Uterus (tissue), 2 donors: ENCODE data around the gene TM2D1.

Experiments
- POLR2A ChIP-seq, 2 donors: fragments of 450-650 bp; IDR thresholded peaks; one replicate each; pipeline ENCODE4 v1.6.1; 2016; ENCODE audit warnings: antibody characterized with exemption in 2 of 2, mild to moderate bottlenecking in 1 of 2, moderate library complexity in 1 of 2
- TF ChIP-seq, protein P1 (sequence below), 4 experiments: fragments of 200-600 bp in 2 of 4; fragments of 450-650 bp in 2 of 4; sonication (generic) in 2 of 4; IDR thresholded peaks; one replicate each; pipeline ENCODE4 v1.5.1; 2016 to 2019; ENCODE audit warnings: antibody characterized with exemption in 4 of 4, mild to moderate bottlenecking in 2 of 4, moderate library complexity in 1 of 4

DNA sequence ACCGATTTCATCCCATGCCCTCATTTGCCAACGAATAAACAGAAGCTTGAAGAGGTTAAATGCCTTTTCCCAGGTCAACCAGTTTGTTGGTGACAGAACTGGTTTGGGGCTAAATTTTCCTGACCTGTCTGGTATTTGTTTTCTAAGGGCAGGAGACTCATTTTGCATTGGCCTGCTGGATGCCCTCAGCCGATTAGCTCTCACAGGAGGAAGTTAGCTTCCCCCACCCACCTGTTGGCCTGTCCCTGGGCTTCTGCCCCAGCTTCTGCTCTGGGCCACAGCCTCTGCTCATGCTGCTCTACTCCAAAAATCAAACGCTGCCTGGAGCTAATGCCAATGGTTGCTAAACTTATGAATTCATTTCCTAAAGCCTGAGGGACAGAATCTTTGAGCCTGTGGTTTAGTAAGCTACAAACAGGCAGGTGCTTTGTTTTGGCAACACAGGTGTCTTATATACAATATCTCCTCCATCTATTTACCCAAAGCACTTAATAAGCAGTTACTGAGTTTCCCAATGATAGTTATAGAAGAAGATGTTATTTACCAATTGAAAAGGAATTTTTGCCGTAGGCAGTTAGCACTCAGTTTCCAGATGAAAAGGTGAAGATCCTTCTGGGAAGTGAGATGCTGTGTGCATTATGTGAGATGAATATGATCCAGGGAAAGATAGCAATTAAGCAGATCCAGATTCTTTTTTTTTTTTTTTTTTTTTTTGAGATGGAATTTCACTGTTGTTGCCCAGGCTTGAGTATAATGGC is 82.3 kb downstream of the TM2D1 start:
- TF ChIP-seq, protein P1, sequence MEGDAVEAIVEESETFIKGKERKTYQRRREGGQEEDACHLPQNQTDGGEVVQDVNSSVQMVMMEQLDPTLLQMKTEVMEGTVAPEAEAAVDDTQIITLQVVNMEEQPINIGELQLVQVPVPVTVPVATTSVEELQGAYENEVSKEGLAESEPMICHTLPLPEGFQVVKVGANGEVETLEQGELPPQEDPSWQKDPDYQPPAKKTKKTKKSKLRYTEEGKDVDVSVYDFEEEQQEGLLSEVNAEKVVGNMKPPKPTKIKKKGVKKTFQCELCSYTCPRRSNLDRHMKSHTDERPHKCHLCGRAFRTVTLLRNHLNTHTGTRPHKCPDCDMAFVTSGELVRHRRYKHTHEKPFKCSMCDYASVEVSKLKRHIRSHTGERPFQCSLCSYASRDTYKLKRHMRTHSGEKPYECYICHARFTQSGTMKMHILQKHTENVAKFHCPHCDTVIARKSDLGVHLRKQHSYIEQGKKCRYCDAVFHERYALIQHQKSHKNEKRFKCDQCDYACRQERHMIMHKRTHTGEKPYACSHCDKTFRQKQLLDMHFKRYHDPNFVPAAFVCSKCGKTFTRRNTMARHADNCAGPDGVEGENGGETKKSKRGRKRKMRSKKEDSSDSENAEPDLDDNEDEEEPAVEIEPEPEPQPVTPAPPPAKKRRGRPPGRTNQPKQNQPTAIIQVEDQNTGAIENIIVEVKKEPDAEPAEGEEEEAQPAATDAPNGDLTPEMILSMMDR (IDR thresholded peaks at IDR 0.05): no peak
- TF ChIP-seq POLR2A (IDR thresholded peaks at IDR 0.05): no peak
